Suprapubic skin (tissue), 4 donors: Measurements from ENCODE around the gene DUSP7. TPM values are rescaled to one million over a fixed set of nuclear protein-coding genes. Genes with fewer than 3 reads are reported as not detected.

Experiments
- DNase-seq, 2 donors: peaks; one replicate each; pipeline ENCODE4 v3.0.0-alpha.2; 2019; ENCODE audit warnings: low spot score in 2 of 2
- H3K27ac ChIP-seq: fragments of 200-600 bp; sonication (generic); one replicate; pipeline ENCODE4 v1.5.1; 2019
- H3K27me3 ChIP-seq: fragments of 200-600 bp; sonication (generic); one replicate; pipeline ENCODE4 v1.5.1; 2019
- H3K36me3 ChIP-seq: fragments of 200-600 bp; sonication (generic); one replicate; pipeline ENCODE4 v1.5.1; 2019
- H3K4me1 ChIP-seq: fragments of 200-600 bp; sonication (generic); one replicate; pipeline ENCODE4 v1.5.1; 2019
- H3K4me3 ChIP-seq: fragments of 200-600 bp; sonication (generic); one replicate; pipeline ENCODE4 v1.5.1; 2019; ENCODE audit warnings: mild to moderate bottlenecking
- H3K9me3 ChIP-seq: fragments of 200-600 bp; sonication (generic); one replicate; pipeline ENCODE4 v1.5.1; 2019
- EP300 ChIP-seq: sonication (generic); formaldehyde crosslinking; IDR thresholded peaks from one replicate; pipeline ENCODE4 v1.6.1; 2017; ENCODE audit warnings: antibody characterized with exemption
- POLR2A ChIP-seq, 2 donors: fragments of 450-650 bp; IDR thresholded peaks; one replicate each; pipeline ENCODE4 v1.6.1; 2017; ENCODE audit warnings: antibody characterized with exemption in 2 of 2, mild to moderate bottlenecking in 2 of 2, moderate library complexity in 2 of 2
- POLR2AphosphoS5 ChIP-seq, 3 donors: sonication (generic); formaldehyde crosslinking; IDR thresholded peaks; one replicate each; pipeline ENCODE4 v1.6.1; 2017; ENCODE audit warnings: antibody characterized with exemption in 3 of 3
- WGBS: methylation state at CpG from one replicate; pipeline ENCODE4 v1.1.5; 2018; 5-methylcytosine and 5-hydroxymethylcytosine counted together
- total RNA-seq, 4 donors: library from RNA; depleted of rRNA; stranded (reverse); fragments of >200 nt; gene quantifications; one replicate each; pipeline ENCODE4 v1.1.0, GENCODE V29; 2016
- TF ChIP-seq, protein P1 (sequence below), 2 donors: fragments of 200-600 bp in 1 of 2; fragments of 450-650 bp in 1 of 2; sonication (generic) in 1 of 2; IDR thresholded peaks; one replicate each; pipeline ENCODE4 v1.5.1; 2016 to 2019; ENCODE audit warnings: antibody characterized with exemption in 2 of 2, mild to moderate bottlenecking in 1 of 2, moderate library complexity in 1 of 2

DUSP7 gene
- total RNA-seq, 4 donors from 2014 or later: 91.1 to 190 (median 146) TPM

DNA sequence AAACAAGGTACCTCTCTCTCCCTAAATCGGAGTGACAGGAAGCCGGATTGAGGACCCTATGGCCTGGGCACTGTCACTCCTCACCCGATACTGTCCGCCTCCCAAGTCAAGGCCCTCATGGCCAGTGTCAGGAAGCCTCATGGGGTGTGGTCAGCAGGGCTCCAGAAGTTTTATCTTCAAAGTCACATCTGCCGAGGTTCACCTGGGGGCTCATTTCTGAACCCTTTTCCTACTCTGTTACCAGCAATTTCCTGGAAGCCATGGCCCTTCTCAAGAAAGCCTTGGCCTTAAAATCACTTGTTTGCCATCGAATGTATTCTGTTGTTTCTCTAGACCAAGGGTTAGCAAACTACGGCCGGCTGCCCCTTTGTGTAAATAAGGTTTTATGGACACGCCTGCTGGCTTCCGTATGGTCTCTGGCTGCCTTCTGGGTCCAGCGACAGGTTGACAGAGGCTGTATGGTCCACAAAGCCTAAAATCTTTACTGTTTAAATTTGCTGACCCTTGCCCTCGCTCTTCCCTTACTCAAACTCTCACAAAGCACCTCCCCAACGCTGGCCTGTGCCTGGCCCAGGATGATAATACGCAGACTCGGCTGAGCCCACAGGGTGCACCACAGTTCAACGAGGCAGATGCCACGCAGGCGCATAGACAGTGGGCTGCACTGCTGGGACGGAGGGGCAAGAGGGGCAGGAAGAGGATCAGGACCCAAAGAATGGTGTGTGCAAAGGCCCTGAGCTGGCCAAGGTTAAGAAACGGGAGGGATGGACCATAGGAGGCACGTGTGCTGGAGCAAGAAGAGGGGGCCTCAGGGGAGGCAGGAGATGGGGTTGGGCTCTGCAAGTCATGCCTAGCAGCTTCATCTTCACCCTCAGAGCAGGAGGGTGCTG, 24.7 kb upstream of the DUSP7 start:
- 92% methylated on average over 20 of the region's 21 CpGs for WGBS
- H3K9me3 ChIP-seq: no peaks in the 10 kb centered on the region
- TF ChIP-seq POLR2A (IDR thresholded peaks at IDR 0.05) (no peak), POLR2AphosphoS5 (IDR thresholded peaks at IDR 0.05) (no peak), EP300 (no peak)
- TF ChIP-seq, protein P1, sequence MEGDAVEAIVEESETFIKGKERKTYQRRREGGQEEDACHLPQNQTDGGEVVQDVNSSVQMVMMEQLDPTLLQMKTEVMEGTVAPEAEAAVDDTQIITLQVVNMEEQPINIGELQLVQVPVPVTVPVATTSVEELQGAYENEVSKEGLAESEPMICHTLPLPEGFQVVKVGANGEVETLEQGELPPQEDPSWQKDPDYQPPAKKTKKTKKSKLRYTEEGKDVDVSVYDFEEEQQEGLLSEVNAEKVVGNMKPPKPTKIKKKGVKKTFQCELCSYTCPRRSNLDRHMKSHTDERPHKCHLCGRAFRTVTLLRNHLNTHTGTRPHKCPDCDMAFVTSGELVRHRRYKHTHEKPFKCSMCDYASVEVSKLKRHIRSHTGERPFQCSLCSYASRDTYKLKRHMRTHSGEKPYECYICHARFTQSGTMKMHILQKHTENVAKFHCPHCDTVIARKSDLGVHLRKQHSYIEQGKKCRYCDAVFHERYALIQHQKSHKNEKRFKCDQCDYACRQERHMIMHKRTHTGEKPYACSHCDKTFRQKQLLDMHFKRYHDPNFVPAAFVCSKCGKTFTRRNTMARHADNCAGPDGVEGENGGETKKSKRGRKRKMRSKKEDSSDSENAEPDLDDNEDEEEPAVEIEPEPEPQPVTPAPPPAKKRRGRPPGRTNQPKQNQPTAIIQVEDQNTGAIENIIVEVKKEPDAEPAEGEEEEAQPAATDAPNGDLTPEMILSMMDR (IDR thresholded peaks at IDR 0.05): no peak
- H3K4me3 ChIP-seq: no peak overlapping the region
- no peak for DNase-seq
- no peaks in the 10 kb centered on the region for H3K36me3 ChIP-seq
- H3K27ac ChIP-seq: no peak overlapping the region
- H3K27me3 ChIP-seq: no peaks in the 10 kb centered on the region
- H3K4me1 ChIP-seq: no peaks in the 10 kb centered on the region

DNA sequence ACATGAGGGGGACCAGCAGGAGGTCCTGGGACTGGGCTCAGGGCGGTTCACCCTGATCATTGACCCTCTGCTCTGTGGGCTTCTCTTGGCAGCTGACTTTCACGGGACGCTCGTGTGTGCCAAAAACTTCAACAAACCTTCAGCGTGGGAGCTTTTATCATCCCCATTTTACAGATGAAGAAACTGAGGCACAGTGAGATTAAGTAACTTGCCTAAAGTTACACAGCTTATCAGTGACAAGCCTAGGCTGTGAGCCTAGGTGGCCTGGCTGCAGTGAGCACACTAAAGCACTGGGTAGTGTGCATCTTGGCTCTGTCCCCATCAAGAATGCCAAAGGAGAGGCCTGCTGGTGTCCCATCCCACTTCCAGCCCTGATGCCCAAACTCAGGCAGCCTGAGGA, 23.6 kb upstream of the DUSP7 start:
- Histone ChIP-seq H3K4me3 (no peak overlapping the region), H3K36me3 (no peaks in the 10 kb centered on the region), H3K27ac (no peak overlapping the region), H3K9me3 (no peaks in the 10 kb centered on the region), H3K4me1 (no peaks in the 10 kb centered on the region), H3K27me3 (no peaks in the 10 kb centered on the region)
- 94% methylated on average over 5 of the region's 5 CpGs for WGBS
- TF ChIP-seq EP300 (no peak), POLR2AphosphoS5 (IDR thresholded peaks at IDR 0.05) (no peak), POLR2A (IDR thresholded peaks at IDR 0.05) (no peak)
- TF ChIP-seq, protein P1 (IDR thresholded peaks at IDR 0.05): no peak
- no peak for DNase-seq

DNA sequence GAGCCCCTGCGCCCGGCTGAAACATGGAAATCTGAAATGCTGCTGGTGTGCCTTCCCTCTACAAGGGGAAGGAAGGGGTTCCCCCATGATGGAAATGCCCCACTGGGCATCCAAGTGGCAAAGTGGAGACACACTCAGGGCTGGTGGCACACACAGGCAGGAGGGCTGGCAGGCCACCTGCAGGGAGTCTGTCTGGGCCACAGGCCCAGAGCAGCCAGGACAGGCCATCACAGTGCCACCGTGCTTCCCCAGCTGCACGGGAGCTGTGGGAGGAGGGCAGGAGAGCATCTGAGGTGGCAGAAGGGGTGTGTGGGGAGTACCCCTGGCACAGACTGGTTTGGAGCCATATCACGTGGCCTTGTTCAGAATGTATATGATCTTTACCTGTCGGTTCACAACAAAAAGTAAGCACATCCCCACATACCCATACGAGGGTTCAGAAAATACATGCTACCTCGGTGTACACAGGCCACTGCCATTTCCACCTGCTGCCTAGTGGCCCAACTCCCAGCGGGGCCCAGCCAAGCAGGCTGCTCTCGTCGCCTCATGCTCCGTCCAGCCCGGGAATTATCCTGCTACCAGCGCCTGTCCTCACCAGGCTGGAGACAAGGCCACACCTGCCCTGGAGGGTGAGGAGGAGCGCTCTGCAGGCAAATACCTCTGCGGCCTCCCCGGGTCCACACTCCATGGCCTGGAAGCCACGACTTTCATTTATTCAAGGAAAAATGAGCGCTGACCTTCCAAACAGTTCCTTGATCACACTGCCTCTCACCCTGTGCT, 22.6 kb upstream of the DUSP7 start:
- WGBS: 90% methylated on average over 8 of the region's 19 CpGs
- no peaks in the 10 kb centered on the region for H3K27me3 ChIP-seq
- no peak for TF ChIP-seq POLR2A (IDR thresholded peaks at IDR 0.05)
- TF ChIP-seq POLR2AphosphoS5 (IDR thresholded peaks at IDR 0.05): no peak
- no peak for TF ChIP-seq EP300
- TF ChIP-seq, protein P1 (IDR thresholded peaks at IDR 0.05): no peak
- DNase-seq: no peak
- no peaks in the 10 kb centered on the region for H3K4me1 ChIP-seq
- H3K27ac ChIP-seq: no peak overlapping the region
- no peak overlapping the region for H3K4me3 ChIP-seq
- H3K36me3 ChIP-seq: no peaks in the 10 kb centered on the region
- no peaks in the 10 kb centered on the region for H3K9me3 ChIP-seq

DNA sequence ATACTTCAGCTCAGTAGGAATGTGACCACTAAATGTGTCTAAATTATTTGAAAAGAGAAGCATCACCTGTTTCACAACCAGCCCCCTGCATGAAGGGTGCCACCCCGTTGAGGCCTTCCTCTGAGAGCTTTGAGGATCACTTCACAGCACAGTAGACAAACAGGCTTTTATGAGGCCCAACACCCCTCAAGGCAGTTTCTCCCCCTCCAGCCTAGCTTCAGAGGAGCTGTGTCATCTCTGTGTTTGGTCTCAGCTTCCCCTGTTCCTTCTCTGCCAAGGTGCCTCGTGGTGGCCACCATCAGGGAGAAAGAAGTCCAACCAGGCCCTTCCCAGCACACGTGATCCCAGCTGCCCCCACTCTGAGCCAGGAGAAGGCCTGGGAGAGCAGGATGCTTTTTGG, 21.6 kb upstream of the DUSP7 start:
- H3K36me3 ChIP-seq: no peaks in the 10 kb centered on the region
- 63% methylated on average over 3 of the region's 3 CpGs for WGBS
- DNase-seq: no peak
- no peaks in the 10 kb centered on the region for H3K9me3 ChIP-seq
- H3K4me3 ChIP-seq: no peak overlapping the region
- no peak overlapping the region for H3K27ac ChIP-seq
- H3K4me1 ChIP-seq: no peaks in the 10 kb centered on the region
- H3K27me3 ChIP-seq: no peaks in the 10 kb centered on the region
- TF ChIP-seq, protein P1 (IDR thresholded peaks at IDR 0.05): no peak
- TF ChIP-seq POLR2AphosphoS5 (IDR thresholded peaks at IDR 0.05): no peak
- no peak for TF ChIP-seq EP300
